Inflammatory macrophage treated with lipopolysaccharide for 4 hours (primary cell): ENCODE measurements around the gene SFMBT2.

Experiments used
- DNase-seq: peaks from one replicate; pipeline ENCODE4 v3.0.0-alpha.2; 2020

SFMBT2 gene

GRCh38 chr10:7170626-7171322, 240.1 kb downstream of the SFMBT2 start:
- DNase-seq, result no peak

DNA sequence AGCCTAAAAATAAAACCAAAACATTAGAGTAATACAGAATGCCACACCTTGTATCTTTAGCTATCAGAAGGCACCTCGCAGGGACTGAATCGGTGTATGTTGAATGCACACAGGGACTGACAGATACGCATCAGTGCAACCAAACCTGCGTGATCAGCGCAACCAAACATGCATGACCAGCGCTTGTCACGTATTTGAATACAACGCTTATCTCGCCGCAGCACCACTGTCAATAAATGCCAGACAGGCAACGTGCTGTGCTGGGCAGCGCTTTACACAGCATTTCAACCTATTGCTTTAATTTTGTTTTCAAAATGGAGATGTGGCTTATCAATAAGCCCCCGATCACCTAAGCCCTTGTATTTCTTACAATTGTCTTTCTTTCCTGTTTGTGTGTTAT, 242.4 kb downstream of the SFMBT2 start:
- DNase-seq, result no peak

GRCh38 chr10:7165500-7166177, 245.2 kb downstream of the SFMBT2 start:
- no peak for DNase-seq

DNA sequence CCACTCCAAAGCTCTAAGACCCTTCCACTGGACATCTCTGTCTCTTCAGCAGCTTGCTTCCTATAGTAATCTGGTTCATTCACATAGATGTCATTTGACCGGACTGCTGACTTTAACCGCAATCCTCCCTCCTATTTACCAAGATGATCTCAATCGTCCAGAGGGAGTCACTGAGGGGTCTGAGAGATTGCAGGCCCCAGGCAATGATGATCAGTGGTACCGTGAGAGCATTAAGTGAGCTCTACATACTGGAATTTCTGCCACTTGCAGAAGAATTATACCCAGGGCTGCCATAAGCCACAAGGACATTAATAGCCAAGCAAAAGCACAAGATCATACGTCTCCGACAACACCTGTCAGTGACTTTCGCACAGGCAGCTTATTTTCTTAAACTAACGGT, 245.9 kb downstream of the SFMBT2 start:
- DNase-seq, result no peak

DNA sequence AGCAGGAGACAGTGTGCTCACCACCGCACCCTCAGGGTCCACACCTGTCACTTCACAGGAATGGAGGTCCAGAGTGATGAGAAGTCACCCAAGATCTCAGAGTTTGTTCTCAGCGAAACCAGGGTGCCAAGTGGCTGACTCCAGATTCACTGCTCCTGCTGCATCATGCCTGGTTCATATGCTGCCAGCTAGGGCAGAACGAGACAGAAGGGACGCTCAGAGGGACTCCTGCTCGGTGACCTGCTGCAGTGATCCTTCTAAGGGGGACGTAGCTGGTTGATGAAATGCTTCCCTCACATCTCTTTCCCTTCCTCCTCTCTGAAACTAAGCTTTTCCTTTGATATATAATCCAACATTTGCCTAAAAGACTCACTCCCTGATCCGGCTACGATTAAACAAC, 248.5 kb downstream of the SFMBT2 start:
- DNase-seq, result no peak

GRCh38 chr10:7161484-7162250, 249.2 kb downstream of the SFMBT2 start:
- DNase-seq, result no peak

DNA sequence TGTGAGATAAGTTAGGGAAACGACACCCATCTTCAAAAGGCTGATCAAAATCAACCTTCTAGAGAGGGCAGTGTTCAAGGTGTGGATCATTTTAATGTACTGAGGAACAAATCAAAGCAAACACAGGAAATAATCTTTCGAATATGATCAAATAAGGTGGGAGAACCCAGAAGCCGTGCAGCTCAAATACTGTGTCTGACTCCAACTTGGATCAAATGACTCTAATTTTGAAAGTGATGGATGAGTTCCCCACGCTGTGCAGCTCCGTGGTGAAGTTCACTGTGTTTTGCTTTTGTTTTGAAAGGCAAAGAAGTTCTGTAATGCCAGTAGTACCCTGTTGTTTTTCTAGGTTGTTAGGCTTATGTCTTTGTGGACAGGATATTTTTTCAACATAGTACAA, 250.9 kb downstream of the SFMBT2 start:
- no peak for DNase-seq

GRCh38 chr10:7159517-7159916, 251.3 kb downstream of the SFMBT2 start:
- no peak for DNase-seq

DNA sequence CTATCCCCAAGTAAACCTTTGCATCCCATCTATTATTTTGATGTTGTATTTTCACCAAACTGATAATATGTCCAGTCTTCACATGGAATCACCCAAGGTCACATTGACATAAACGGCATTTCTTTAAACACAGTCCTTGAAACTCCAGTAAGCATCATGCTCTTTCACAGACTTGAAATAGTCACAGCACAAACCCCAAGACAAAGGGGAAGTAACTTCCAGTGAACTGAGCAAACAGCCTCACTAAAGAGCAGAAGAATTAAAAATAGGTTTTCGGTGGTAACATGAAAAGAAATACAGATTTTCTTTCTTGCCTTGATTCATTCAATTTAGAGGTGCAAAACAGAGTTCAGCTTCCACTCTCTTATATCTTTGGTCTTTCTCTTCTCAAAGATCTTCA, 253.7 kb downstream of the SFMBT2 start:
- peak; percentile 40 for DNase-seq

GRCh38 chr10:7153750-7154149, 257.1 kb downstream of the SFMBT2 start:
- peak; percentile 1 for DNase-seq

DNA sequence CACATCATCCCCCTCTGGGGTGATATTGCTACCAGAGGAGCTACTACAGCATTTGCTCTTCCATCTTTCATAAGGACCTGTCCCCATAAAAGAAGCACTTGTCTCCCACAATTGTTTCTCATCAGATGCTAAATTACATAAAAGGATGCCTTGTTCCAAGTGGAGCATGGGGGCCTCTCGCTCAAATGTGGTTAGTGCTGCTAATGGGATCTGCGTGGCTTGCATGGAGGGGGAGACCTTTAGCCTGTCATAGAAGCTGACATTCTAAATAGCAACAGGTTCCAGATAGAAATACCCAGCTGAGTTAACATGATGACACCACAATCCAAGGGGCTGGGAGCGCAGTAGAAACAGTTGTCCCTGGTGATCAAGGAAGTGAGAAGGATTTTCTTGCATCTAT, 257.9 kb downstream of the SFMBT2 start:
- no peak for DNase-seq

- DNase-seq, result no peak
Measured at GRCh38 chr10:7152341-7152740, 258.5 kb downstream of the SFMBT2 start.

- DNase-seq, result no peak
Measured at GRCh38 chr10:7151538-7151937, 259.3 kb downstream of the SFMBT2 start.

DNA sequence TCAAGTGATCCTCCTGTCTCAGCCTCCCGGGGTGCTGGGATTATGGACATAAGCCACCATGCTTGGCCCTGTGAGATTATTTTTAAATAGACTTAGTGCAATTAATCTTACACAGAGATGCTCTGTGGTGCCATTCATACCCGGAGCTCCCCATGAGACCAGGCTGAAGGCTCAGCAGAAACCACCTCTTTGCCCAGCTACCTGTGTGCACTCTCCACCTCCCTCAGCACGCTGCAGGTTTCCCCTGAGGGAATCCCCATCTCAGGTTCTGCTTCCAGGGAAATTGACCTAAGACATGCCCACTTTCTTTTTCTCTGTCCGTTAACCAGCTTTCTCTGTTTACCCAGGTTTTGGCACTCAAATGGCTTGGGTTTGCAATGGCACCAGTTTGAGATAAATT, 260.5 kb downstream of the SFMBT2 start:
- DNase-seq, result no peak

DNA sequence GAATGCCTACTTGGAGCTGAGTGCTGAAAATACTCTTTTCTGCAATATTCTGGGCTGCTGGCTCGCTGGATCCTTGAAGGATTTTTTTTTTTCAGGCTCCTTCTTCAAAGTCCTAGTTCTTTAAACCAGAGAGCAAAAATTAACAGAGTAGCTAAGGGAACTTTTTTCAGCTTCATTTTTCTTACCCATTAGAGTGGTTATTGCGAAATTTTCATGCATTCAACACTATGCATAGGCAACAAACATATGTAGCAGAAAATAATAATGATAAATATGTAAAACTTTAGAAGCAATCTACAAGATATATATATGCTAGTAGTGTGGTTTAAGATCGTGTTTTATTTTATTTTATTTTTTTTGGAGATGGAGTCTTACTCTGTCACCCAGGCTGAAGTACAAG, 264.6 kb downstream of the SFMBT2 start:
- DNase-seq, result no peak

- no peak for DNase-seq
Measured at GRCh38 chr10:7136016-7136415, 274.8 kb downstream of the SFMBT2 start.

GRCh38 chr10:7135188-7135587, 275.6 kb downstream of the SFMBT2 start:
- no peak for DNase-seq

DNA sequence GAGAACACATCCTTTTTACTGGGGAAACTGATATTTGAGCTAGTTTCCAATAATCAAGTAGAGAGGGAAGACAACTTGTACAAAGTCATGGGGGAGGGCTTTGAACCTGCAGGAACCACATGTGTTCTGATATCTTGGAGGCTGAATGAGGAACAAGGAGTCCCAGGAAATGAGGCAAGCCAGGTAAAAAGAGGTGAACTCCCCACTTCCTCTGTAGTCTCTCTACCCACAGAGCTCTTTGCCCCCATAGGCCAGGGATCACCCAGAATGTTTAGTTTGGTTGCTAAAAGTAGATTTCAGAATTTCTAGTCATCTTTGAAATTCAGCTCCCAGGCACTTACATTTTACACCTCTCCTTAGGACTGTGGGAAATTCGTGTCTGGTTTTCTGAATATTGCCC, 276.4 kb downstream of the SFMBT2 start:
- no peak for DNase-seq

DNA sequence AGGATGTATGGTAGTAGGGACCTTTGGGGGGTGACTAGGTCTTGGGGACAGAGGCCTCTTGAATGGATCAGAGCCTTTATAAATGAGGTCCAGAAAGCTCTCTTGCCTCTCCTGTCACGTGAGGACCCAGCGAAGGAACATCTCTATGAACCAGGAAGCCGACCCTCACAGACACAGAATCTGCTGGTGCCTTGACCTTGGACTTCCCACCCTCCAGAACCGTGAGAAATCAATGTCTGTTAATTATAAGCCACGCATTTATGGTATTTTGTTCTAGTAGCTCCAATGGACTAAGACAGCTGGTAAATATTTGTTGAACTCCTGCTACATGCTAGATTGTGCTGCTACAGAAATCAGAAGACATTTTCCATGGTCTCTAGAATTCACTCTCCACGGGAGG, 276.9 kb downstream of the SFMBT2 start:
- DNase-seq, result no peak

- no peak for DNase-seq
Measured at GRCh38 chr10:7133278-7133677, 277.6 kb downstream of the SFMBT2 start.

DNA sequence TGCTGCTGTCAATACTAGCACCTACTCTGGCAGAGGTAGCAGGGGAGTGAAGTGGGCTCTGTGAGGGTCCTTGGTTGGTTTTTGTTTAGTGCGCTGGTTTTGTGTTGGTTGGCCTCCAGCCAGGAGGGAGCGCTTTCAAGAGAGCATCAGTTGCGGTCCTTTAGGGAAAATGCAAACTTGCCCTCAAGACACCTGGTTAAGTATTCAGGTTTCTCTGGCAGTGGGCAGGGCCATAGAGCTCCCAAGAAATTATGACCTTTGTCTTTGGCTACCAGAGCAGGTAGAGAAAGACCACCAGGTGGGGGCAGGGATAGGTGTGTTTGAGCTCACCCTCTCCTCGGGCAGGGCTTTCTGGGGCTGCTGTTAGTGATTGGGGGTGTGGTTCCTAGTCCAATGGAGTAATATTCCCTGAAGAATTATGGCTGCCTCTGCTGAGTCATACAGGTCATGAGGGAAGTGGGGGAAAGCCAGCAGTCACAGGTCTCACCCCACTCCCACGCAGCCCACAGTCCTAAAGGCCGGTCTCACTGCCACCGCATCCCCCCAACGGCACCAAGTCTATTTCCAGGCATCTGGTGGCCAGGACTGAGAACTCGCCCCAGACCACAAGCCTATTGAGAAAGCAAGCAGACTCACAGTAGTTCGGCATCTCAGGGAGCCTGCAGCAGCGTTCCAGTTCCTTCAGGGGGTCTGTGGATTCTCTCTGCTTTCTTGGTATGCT, 280.5 kb downstream of the SFMBT2 start:
- DNase-seq, result peak; percentile 18

GRCh38 chr10:7123774-7124173, 287.1 kb downstream of the SFMBT2 start:
- peak; percentile 54 for DNase-seq

GRCh38 chr10:7122561-7122960, 288.3 kb downstream of the SFMBT2 start:
- no peak for DNase-seq
